ENCODE data around the gene CELSR1.

DNA sequence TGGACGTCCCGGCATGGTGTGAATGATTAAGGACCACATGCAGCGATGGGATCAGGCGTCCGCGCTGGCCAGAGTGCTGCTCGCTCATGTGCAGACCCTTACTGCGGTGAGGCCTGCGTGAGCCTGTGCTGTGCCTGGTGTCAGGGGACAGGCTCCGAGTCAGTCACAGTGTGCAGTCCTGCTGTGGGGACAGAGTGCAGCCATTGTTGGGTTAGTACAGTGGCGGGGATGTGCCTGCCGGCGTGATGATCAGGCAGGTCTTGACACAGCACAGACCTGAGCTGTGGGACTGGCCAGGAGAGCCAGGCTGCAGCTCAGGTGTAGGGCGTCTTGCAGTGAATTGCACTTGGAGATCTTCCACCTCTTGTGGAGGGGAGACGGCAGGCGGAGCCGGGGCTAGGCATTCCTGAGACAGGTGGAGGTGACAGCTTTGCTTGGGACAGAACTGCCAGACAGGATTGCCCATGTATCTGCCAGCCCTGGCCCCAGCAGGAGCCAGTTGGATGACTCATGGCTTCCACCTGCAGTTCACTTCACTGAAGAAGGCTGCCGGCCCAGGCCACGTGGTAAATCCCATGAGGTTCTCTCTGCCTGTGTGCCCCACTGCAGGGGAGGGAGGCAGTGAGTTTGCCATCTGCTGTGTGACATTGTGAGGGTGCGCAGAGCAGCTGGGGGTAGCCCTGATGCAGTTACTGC, 184.6 kb downstream of the CELSR1 start:
- TF ChIP-seq, protein P1, sequence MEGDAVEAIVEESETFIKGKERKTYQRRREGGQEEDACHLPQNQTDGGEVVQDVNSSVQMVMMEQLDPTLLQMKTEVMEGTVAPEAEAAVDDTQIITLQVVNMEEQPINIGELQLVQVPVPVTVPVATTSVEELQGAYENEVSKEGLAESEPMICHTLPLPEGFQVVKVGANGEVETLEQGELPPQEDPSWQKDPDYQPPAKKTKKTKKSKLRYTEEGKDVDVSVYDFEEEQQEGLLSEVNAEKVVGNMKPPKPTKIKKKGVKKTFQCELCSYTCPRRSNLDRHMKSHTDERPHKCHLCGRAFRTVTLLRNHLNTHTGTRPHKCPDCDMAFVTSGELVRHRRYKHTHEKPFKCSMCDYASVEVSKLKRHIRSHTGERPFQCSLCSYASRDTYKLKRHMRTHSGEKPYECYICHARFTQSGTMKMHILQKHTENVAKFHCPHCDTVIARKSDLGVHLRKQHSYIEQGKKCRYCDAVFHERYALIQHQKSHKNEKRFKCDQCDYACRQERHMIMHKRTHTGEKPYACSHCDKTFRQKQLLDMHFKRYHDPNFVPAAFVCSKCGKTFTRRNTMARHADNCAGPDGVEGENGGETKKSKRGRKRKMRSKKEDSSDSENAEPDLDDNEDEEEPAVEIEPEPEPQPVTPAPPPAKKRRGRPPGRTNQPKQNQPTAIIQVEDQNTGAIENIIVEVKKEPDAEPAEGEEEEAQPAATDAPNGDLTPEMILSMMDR (IDR thresholded peaks at IDR 0.05; ENCODE audit: insufficient read depth, low read length): no peak
- TF ChIP-seq, protein P2, sequence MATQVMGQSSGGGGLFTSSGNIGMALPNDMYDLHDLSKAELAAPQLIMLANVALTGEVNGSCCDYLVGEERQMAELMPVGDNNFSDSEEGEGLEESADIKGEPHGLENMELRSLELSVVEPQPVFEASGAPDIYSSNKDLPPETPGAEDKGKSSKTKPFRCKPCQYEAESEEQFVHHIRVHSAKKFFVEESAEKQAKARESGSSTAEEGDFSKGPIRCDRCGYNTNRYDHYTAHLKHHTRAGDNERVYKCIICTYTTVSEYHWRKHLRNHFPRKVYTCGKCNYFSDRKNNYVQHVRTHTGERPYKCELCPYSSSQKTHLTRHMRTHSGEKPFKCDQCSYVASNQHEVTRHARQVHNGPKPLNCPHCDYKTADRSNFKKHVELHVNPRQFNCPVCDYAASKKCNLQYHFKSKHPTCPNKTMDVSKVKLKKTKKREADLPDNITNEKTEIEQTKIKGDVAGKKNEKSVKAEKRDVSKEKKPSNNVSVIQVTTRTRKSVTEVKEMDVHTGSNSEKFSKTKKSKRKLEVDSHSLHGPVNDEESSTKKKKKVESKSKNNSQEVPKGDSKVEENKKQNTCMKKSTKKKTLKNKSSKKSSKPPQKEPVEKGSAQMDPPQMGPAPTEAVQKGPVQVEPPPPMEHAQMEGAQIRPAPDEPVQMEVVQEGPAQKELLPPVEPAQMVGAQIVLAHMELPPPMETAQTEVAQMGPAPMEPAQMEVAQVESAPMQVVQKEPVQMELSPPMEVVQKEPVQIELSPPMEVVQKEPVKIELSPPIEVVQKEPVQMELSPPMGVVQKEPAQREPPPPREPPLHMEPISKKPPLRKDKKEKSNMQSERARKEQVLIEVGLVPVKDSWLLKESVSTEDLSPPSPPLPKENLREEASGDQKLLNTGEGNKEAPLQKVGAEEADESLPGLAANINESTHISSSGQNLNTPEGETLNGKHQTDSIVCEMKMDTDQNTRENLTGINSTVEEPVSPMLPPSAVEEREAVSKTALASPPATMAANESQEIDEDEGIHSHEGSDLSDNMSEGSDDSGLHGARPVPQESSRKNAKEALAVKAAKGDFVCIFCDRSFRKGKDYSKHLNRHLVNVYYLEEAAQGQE (IDR thresholded peaks at IDR 0.05; ENCODE audit: insufficient replicate concordance, low read depth): no peak
